Omental fat pad (tissue), 4 donors: ENCODE data around the gene DLG2. TPM values are rescaled to one million over a fixed set of nuclear protein-coding genes. Genes with fewer than 3 reads are reported as not detected.

Source experiments
- ATAC-seq: fragments of 150-250 bp; one replicate; pipeline ENCODE4 v1.9.1; 2016; ENCODE audit warnings: mild to moderate bottlenecking, moderate library complexity; ENCODE audit not compliant: low FRiP score
- DNase-seq: peaks from one replicate; pipeline ENCODE4 v3.0.0-alpha.2; 2019; ENCODE audit warnings: low spot score
- total RNA-seq, 4 donors: library from RNA; depleted of rRNA; stranded (reverse); fragments of >200 nt; gene quantifications; one replicate each; pipeline ENCODE4 v1.1.0, GENCODE V29; 2016
- TF ChIP-seq, protein P1 (sequence below), 3 donors: fragments of 450-650 bp; IDR thresholded peaks; one replicate each; pipeline ENCODE4 v1.5.1; 2016 to 2017; ENCODE audit warnings: antibody characterized with exemption in 3 of 3, mild to moderate bottlenecking in 3 of 3, moderate library complexity in 2 of 3

The DLG2 gene
- total RNA-seq, 4 donors from 2014 or later, result 4.8 to 13.2 (median 8.1) TPM

DNA sequence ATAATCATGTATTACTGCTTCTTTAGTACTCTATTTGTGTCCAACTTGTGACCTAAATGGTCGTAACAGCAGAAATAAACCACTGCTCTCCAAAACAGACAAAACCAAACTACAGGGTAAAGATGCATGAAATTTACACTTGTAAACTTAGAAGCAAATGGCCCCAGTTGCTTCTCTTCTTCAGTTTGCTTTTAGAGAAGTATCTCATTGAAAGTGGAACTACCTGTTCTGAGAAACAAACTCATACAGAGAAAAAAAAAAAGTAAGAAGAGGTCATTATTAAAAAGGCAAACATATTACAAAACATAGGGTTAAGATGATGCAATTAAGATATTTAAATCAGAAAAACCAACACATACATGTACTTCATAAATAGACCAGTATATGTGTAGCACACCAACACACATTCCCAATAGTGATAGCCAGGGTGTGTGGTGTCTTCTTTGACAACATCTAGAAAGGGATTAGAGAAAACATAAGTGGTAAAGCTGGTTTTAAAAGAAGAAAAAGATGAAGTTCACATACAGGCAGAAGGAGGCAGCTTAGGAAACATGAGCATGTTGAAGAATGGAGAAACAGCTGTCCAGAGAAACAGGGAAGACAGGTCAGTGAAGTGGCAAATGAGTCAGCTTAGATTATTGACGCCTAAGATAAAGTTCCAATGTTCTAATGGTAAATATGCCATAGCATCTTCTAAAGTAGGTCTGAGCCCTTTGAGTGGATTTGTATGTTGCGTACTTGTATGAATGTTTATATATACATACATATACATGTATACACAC lies 1496.3 kb downstream of the DLG2 start:
- no peak for ATAC-seq
- TF ChIP-seq, protein P1, sequence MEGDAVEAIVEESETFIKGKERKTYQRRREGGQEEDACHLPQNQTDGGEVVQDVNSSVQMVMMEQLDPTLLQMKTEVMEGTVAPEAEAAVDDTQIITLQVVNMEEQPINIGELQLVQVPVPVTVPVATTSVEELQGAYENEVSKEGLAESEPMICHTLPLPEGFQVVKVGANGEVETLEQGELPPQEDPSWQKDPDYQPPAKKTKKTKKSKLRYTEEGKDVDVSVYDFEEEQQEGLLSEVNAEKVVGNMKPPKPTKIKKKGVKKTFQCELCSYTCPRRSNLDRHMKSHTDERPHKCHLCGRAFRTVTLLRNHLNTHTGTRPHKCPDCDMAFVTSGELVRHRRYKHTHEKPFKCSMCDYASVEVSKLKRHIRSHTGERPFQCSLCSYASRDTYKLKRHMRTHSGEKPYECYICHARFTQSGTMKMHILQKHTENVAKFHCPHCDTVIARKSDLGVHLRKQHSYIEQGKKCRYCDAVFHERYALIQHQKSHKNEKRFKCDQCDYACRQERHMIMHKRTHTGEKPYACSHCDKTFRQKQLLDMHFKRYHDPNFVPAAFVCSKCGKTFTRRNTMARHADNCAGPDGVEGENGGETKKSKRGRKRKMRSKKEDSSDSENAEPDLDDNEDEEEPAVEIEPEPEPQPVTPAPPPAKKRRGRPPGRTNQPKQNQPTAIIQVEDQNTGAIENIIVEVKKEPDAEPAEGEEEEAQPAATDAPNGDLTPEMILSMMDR (IDR thresholded peaks at IDR 0.05), result no peak
- DNase-seq, result no peak

GRCh38 chr11:84129961-84130576 lies 1497.1 kb downstream of the DLG2 start:
- TF ChIP-seq, protein P1 (IDR thresholded peaks at IDR 0.05), result no peak
- DNase-seq, result no peak
- peak; percentile 77 for ATAC-seq

GRCh38 chr11:84128840-84129239 lies 1498.3 kb downstream of the DLG2 start:
- ATAC-seq, result no peak
- TF ChIP-seq, protein P1 (IDR thresholded peaks at IDR 0.05), result no peak
- DNase-seq, result no peak

- DNase-seq, result no peak
- TF ChIP-seq, protein P1 (IDR thresholded peaks at IDR 0.05), result no peak
- ATAC-seq, result no peak
Measured at GRCh38 chr11:84117394-84117793, 1509.8 kb downstream of the DLG2 start.

- TF ChIP-seq, protein P1 (IDR thresholded peaks at IDR 0.05), result no peak
- ATAC-seq, result no peak
- DNase-seq, result no peak
Measured at GRCh38 chr11:84106541-84106940, 1520.6 kb downstream of the DLG2 start.

DNA sequence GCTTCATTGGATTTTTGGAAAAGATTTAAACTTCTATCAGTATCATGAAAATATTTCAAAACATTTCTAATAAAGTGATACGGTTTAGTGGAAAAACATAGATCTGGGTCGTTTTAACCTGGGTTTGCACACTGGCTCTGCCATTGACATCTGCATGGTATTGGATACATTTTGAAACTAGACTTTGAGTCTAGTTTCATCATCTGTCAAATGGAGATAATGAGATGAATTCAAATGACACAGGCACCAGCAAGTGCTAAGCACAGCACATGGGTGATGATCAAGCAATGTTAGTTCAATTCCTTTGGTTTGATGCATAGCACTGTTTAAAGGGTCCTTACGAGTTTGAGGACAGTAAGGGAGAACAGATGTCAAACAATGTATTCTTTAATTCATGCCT lies 1522.0 kb downstream of the DLG2 start:
- TF ChIP-seq, protein P1 (IDR thresholded peaks at IDR 0.05), result no peak
- no peak for DNase-seq
- no peak for ATAC-seq

GRCh38 chr11:84103096-84103495 lies 1524.0 kb downstream of the DLG2 start:
- ATAC-seq, result no peak
- TF ChIP-seq, protein P1 (IDR thresholded peaks at IDR 0.05), result no peak
- DNase-seq, result no peak
